ENCODE measurements around the gene PPP1R13L.
"Not testable (repeated sequence)": the region's sequence is repeated elsewhere in the genome, so short reads cannot be mapped to it uniquely, and the experiment has no call there.

PPP1R13L gene

GRCh38 chr19:45349126-45349415, 55.8 kb downstream of the PPP1R13L start:
- no peak for DNase-seq (ENCODE audit: low read depth in 1 of 2, low spot score in 1 of 2)

DNA sequence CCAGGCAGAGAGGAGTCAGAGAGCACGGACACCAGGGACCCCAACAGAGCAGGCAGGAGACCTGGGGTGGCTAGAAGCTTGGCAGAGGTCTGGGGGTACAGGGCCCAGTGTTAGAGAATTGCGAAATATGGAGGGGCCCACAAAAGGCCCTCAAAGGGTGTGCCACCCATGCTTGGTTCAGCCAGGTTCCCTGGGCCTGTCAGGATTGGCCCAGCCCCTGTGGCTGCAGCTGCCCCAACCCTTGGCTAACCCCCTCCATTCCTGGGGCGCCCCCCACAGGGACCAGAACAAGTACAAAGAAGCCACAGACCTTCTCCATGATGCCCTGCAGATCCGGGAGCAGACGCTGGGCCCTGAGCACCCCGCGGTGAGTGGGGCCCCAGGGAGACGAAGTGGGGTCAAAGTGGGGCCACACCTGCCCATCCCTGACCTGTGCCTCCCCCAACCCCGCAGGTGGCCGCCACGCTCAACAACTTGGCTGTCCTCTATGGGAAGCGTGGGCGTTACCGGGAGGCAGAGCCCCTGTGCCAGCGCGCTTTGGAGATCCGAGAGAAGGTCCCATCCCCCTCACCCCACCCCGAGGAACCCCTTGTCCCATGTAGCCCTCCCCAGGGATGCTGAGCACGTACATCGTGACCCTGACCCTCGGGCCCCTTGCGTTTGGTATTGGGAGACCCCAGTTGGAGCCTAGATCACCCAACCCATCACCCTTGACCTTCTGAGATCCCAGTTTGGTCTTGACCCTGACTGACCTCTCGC, 56.3 kb downstream of the PPP1R13L start:
- DNase-seq (ENCODE audit: low read depth in 1 of 2, low spot score in 1 of 2), result no peak

- no peak for DNase-seq (ENCODE audit: low read depth in 1 of 2, low spot score in 1 of 2)
Observed at GRCh38 chr19:45347570-45348366, 57.1 kb downstream of the PPP1R13L start.

GRCh38 chr19:45346449-45346848, 58.4 kb downstream of the PPP1R13L start:
- no peak for DNase-seq (ENCODE audit: low read depth in 1 of 2, low spot score in 1 of 2)

GRCh38 chr19:45345506-45345860, 59.4 kb downstream of the PPP1R13L start:
- no peak for DNase-seq (ENCODE audit: low read depth in 1 of 2, low spot score in 1 of 2)

GRCh38 chr19:45344621-45345505, 60.0 kb downstream of the PPP1R13L start:
- DNase-seq (ENCODE audit: low read depth in 1 of 2, low spot score in 1 of 2), result no peak

GRCh38 chr19:45342911-45343310, 62.0 kb downstream of the PPP1R13L start:
- no peak for DNase-seq (ENCODE audit: low read depth in 1 of 2, low spot score in 1 of 2)

GRCh38 chr19:45340899-45341453, 63.9 kb downstream of the PPP1R13L start:
- no peak for DNase-seq (ENCODE audit: low read depth in 1 of 2, low spot score in 1 of 2)

GRCh38 chr19:45340232-45340898, 64.5 kb downstream of the PPP1R13L start, which contains the start of gene KLC3:
TSS of gene KLC3 (plus strand) at chr19:45340750. CDS start at chr19:45345542, 4,792 bp downstream.
- DNase-seq (ENCODE audit: low read depth in 1 of 2, low spot score in 1 of 2), result peak; percentile 22 to 31

GRCh38 chr19:45339629-45340028, 65.2 kb downstream of the PPP1R13L start:
- no peak for DNase-seq (ENCODE audit: low read depth in 1 of 2, low spot score in 1 of 2)

DNA sequence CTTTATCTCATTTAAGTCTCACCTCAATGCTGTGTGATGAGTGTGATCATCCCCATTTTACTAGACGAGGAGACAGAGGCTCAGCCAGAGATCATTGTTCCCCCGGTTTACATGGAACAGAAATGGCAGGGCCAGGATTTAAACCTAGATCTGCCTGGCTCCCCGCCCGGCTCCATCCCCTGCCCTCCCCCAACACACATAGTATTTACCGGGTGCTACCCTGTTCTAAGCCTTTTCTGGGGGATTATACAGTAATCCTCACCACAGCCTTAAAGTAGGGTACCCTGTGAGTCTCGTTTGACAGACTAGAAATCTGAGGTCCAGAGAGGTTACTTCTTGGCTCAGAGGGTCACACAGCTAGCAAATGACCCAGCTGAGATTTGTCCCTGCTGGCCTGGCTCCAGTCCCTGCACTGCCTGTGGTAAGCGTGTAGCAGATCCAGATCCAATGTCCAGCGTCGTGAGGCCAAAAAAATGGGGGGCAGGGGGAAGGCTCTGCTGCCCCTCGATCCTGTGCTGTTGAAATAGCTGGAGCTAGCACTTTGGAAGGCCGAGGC, 68.1 kb downstream of the PPP1R13L start:
- DNase-seq (ENCODE audit: low read depth in 1 of 2, low spot score in 1 of 2), result no peak

- not testable (repeated sequence) for DNase-seq (ENCODE audit: low read depth in 1 of 2, low spot score in 1 of 2)
Observed at GRCh38 chr19:45334881-45335280, 70.0 kb downstream of the PPP1R13L start.

- no peak for DNase-seq (ENCODE audit: low read depth in 1 of 2, low spot score in 1 of 2)
Observed at GRCh38 chr19:45333609-45334303, 71.1 kb downstream of the PPP1R13L start.

- no peak for DNase-seq (ENCODE audit: low read depth in 1 of 2, low spot score in 1 of 2)
Observed at GRCh38 chr19:45331411-45331810, 73.5 kb downstream of the PPP1R13L start.
